ENCODE data around the gene LAMTOR4.

LAMTOR4 gene

DNA sequence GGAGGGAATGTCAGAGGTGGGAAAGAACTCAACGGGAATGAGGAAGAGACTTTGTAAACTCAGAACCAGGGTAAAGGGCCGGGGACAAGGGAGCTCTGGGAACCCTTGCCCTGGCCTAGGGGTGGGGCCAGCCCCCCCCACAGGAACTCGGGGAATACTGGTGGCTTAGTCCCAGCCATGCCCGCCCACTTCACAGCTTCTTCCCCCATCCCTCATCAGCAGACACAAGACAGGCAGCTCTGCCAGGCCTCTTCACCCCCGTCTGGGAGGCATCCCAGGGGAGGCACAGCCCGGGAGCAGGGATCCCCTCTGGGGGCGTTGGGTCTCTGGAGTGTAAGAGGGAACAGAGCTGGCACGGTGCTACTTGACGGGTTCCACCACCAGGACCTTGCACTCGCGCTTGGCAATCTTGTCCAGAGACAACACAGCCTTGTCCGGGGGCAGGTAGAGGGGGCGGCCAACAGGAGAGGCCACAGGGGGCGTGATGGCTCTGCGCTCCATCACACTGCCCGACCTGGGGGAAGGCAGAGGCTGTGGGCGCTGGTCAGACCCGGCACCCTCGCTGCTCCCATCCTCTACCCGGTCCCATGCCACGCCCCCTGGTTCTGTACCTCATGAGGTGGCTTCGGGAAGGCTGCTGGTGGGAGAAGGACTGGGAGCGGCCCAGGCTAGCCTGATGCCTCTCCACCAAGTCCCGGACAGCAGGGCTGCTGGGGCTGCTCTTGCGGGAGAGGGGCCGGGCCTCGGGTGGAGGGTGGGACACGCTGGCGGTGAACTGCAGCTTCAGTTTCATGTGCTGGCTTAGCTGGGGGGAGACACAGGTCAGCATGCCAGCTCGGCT lies 6.2 kb downstream of the LAMTOR4 start:
- no peak for FAIRE-seq

DNA sequence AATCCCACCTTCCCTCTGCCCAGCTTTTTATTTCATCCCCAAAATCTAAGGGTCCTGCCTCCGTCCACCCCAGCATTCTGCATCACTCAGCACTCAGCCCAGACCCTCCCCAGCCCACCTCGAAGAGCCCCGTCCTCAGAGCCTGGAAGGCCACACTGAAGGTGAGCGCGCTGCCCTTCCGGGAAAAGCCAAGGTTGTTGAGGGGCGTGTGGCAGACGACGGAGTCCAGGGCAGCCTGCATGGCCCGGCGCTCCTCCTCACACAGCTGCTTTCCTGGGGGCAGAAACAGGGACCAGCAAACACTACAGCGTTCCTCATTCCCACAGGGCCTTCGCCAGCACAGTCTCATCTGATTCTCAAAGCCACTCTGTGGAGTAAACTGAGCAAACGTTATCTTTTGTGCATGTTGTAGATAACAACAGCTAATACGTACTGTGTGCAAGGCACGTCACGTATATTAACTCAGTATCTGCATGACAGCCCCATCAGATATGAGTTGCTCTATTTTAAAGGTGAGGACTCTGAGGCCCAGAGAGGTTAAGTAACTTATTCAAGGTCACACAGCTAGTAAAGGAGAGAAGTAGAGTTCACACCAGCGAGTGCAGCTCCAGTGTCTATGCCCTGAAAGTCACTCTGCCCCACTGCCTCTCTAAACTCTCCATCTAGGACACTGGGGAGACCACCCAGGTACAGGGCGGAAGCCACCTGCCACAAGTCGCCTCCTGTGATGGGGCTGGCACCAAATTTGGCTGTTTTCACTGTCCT lies 7.0 kb downstream of the LAMTOR4 start:
- no peak for FAIRE-seq

DNA sequence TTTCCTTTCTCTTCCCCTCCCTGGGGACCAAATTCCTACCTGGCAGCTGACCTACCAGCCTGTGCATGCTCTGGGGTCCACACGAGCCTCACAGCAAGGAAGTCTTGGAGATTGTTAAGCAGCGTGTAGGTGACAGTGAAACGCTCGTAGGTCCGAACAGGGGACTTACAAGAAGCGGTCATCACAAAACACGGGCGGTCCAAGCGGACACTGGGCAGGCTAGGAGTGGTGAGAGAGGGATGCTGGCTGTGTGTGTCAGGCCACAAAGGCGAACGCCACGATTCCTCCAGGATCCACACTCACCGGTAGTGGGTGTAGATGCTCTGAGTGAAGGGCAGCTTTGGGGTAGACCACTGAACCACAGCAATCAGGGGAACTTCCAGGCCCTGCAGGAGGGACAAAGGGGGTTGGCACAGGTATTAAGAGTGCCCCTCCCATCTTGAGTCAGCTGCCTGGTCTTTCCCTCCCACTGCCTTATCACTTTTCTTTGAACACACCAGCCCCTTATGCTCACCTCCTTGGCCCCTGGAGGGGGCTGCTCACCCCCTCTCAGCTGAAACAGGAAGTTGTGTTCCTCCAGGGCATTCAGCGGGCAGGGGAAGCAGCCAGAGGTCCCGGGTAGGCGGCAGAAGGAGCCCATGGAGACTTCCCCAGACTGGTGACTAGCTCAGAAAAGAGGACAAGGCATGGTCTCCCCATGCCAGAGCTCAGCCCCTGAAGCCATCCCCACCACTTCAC lies 7.8 kb downstream of the LAMTOR4 start:
- no peak for FAIRE-seq

DNA sequence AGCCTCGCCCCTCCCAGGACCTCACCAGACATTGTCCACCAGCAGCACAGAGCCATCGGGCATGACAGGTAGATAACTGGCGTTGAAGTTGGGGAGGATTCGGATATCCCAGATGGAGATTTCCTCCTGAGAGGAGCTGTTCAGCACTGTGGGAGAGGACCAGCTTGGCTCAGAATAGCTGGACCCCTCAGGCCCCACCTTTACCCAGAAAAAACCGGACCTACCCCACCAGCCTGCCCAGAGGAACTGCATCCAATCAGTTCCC lies 8.3 kb downstream of the LAMTOR4 start:
- FAIRE-seq = no peak

DNA sequence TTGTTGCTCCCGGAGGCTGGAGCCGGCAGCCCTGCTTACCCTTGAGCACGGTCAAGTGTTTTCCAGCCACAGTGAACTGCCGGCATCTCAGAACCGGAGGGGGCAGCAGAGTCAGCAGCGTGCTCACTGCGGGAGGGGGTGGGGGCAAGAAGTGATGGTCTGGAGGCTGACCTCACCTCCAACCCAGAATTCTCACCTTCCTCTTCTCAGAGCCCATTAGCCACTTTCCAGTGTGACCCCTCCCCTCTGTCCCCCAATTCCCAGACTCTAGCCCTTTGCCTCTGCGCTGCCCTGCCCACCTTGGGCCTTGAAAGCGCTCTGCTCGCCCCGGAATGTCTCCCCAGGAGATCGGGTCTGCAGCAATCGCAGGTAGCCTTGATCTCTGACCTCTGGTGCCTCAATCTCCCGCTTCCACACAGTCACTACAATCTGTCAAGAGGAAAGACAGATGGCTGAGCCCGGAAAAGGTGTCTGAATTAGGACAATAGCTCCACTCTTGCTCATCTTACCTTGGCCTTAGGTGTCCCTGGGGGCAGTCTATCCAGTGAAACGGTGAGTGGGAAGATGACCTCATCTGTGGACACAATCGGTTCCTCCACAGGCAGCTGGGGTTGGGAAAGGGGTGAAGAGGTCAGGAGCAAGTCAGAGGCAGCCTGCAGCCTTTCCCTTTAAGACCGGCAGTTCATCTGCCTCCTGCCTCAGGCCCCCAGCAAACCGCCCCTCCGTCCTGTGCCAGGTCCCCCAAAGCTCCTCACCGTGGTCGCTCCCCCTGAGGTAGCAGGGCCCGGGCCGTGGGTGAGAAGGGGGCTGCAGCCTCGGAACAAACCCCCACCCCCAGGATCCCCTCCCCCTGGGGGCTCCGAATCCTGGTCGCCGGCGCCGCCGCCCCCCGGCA lies 8.9 kb downstream of the LAMTOR4 start:
- FAIRE-seq = no peak

DNA sequence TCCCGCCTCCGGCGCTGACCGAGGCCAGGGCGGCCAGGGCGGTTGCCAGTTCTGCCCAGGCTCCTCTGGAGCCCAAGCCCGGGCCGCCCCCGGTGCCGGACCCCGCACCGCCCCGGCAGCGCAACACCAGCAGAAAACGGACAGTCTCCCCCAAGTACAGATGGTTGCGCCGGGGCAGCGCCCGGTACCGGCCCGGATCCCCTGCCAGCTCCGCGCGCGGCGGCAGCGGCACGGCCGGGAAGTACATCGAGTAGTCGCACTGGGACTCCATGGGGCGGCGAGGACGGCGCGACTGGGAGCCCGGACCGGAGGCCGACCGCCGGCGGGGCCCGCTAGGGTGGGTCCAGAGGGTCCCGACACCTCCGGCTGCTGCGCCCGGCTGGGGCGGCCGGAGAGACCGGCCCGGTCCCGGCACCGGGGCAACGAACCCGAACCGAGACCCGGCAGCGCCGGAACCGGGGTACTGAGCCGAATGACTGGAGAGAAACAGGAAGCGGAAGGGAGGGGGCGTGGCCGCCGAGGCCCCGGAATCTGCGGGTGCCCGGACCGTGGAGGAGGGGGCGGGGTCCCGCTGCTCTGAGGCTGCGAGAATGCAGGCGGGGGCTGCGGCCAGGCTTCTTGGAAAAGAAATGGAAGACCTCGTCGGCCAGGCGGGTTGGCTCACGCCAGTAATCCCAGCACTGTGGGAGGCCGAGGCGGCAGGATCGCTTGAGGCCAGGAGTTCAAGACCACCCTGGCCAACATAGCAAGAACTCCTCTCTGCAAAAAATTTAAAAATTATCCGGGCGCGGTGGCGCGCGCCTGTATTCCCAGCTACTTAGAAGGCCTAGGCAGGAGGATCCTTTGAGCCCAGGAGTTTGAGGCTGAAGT lies 9.7 kb downstream of the LAMTOR4 start, which contains the start of gene TRAPPC14:
TRAPPC14 (minus strand) TSS at position 495 of the 870 bp plus-strand sequence; CDS start at position 271, 224 bp downstream.
- no peak for FAIRE-seq

DNA sequence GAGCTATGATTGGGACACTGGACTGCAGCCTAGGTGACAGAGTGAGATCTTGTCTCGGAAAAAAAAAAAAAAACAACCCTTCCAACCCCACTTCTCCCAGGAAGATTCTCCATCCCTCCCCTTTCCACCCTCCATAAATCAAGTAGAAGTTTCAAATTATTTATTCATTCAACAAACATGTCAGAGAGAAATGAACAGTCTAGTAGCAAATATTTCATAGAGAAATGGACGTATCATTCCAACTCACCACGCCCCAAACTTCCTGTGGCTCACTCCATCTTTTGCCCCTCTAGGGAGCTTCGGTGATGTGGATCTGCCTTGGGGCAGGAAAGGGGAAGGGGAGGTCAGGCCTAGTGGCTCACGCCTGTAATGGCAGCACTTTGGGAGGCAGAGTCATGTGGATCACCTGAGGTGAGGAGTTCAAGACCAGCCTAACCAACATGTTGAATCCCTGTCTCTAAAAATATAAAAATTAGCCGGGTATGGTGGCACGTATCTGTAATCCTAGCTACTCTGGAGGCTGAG lies 10.4 kb downstream of the LAMTOR4 start:
- FAIRE-seq = no peak

DNA sequence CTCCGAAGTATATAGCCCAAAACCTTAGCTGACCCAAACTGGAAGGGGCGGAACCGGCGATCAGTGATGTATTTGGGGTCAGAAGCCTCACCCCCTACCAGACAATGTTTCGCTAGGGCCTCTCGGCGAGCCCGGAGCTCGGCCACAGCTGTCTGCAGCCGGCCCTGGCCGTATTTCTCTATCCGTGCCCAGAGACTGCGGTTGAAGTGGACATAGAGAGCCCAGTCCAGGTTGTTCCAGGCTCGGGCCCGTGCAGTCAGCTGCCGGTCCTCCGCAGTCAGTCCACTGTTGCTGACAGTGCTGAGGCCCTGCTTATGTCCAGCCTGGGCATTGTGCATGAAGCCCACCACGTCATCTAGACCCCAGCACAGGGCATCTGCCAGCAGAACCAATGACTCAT lies 11.3 kb downstream of the LAMTOR4 start:
- no peak for FAIRE-seq

DNA sequence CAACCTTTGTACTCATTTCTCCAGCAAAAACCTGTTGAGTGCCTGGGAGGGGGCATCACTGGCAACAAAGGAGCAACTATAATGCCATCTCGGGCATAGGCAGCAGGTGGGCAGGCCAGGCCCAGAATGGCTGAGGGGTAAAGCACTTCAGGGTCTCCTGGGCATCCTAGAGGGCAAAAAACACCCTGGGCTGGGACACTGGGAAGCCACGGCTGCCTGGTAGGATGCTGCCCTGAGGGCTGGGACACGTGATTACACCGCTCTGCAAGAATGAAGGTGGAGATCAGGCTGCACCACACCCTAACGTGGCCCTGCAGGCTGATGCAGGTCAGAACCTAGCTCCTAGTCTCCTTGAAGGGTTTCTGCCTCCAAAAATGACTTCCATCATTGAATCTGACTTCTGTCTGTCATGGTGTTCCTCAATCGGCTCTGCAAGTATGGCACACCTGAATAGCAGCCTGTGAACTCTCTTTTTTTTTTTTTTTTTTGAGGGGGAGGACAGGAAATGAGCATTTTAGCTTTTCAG lies 14.4 kb downstream of the LAMTOR4 start:
- FAIRE-seq = no peak

DNA sequence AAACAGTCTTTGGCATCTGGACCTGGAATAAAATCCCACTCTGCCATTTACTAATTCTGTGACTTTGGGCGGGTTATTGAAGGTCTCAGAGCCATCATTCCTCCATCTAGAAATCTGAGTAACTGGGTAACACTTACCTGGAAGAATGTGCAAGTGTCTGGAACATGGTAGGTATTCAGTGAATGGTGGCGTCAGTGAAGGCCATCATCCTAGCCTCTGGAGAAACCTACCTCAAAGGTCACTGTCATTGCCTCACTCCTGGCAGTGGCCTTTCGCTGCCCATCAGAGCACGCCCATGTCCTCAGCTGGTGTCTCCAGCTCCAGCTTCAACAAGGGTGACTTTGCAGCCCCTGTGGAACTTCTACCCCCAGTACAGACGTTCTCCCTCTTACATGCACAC lies 15.2 kb downstream of the LAMTOR4 start:
- no peak for FAIRE-seq

DNA sequence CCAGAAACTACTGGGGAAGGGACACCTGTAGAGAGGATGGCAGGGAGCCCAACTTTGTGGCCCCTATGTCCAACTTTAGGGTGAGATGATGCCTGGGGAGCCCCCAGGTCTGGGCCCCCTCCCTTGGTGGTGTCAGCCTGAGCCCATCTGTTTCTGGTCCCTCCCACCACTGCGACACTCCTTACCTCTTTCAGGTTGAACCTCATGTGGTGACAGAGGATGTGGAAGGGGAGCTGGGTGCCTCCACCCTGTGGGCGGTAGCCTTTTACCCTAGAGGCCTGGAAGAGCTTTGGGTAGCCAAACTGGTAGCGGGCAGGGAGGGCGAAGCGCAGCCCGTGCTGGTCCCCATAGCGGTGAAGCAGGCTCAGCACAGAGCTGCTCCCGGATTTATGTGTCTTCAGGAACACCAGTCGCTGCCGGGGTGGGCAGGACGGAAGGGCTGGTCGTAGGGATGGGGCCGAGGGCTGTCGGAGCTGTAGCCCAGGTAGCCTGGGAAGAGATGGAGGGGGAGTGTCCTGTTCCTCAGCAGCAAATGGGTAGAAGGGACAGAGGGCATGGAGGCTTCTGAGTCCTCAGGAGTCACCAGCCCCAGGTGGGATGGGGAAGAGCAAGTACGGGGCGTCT lies 17.7 kb downstream of the LAMTOR4 start:
- FAIRE-seq = no peak

DNA sequence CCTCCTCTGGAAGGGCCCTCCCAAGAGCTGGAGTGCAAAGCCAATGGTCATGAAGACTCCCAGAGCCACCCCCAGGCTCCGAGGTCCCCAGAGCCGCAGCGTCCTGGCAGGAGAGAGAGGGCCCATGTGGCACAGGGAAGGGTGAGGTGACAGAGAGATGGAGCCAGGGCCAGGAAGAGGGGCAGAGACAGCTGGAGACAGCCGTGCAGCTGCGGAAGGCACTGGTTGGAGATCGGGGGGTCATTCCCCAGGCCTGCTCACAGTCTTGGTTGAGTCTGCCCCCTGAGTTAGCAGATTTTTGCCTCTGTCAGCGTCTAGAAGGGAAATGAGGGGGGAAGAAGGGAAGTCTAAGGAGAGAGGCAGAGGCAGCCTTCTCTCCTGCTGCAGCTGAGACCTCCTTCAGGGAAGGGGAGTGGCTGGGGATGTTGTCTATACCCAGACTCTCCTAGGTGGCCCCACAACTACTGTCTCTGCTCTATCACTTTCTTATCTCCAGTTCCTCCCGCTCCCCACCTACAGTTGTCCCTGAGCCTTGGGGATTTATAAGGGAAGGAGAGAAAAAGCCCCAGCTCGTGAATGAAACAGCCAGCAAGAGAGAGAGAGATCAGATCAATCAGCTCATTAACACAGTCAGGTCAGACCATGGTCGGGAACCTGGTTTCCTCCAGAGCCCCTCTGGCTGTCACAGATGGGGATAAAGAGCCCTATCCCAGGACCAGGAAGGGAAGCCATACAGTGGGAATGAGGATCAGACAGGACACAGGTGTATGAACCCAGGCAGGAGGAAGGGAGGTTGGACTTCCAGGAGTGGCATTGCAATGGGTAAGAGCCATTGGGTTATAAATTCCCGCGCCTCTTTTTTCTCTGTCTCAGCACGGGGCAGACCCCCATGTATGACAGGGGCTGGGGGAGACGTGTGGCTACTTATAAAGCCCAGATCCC lies 18.5 kb downstream of the LAMTOR4 start:
- no peak for FAIRE-seq

DNA sequence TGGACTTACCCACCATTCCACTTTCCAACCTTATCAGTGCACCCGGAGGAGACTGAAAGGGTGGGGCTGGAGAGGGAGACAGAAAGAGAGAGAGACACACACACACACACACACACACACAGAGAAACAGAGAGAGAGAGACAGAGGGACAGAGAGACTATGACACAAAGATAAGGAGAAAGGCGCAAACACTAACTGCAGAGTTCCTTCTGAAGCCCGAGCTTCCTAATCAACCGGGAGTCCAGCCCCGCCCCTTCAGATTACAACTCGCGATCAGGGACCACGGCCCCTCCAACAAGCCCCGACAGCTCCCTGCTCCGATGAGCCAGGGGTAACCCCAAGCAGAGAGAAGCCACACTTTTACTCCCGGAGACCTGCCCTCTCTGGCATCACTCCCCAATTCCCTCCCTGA lies 19.2 kb downstream of the LAMTOR4 start:
- no peak for FAIRE-seq

DNA sequence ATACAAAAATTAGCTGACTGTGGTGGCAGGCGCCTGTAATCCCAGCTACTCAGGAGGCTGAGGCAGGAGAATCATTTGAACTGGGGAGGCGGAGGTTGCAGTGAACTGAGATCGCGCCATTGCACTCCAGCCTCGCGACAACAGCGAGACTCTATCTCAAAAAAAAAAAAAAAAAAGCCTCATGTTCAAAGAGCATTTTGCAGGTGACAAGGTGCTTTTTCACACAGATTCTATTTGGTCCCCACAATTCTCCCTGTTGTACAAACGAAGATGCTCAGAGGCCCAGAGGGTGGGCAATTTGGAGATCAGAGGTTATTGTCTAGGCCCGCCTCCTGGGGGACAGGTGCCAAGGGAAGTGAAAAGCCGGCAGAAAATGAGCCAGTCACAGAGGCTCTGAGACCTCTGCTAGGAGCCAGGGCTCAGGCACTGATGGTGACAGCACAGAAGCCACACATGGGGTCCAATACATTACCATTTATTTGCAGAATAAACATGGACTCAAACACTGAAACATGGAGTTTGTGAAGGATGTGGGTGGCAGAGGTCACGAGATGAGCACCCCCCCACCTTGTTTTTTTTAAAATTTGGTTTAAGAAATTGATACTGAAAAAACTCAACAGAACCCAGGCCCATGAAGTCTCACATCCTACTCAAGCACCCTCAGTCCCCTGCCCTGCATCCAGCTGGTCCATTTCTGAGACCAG lies 20.6 kb downstream of the LAMTOR4 start:
- FAIRE-seq = no peak

DNA sequence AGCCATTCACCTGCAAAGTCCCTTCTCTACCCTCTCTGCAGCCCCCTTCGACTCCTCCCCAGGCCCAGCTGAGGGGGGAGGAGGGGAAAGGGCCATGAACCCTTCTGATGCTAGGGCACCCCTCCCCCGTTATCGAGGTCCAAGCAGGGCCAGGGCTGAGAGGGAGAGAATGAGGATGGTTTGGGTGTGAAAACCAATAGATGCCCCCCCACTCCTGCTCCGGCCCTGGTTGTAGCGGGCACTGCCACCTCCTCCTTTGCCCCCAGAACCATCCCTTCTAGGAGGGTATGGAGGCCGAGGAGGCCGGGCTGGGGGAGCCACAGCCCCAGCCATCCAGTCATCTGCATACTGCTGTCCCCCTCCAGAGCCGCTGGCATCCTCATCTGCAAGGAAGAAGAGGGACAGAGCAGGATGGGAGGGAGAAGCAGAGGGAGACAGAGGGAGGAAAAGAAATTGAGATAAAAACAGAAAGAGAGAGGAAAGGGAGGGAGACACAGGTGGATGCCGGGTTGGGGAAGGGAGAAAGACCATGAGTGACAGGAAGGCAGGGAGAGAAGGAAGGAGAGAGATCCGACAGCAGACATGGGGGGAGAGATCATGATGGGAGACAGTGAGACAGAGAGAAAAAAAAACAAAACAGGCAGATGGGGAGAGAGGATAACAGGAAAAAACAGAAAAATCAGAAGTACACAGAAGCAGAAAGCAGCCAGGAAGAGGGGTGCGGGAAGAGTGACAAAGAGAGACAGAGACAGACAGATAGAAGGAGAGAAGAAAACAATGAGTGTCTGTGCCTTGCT lies 21.6 kb downstream of the LAMTOR4 start:
- FAIRE-seq = no peak

DNA sequence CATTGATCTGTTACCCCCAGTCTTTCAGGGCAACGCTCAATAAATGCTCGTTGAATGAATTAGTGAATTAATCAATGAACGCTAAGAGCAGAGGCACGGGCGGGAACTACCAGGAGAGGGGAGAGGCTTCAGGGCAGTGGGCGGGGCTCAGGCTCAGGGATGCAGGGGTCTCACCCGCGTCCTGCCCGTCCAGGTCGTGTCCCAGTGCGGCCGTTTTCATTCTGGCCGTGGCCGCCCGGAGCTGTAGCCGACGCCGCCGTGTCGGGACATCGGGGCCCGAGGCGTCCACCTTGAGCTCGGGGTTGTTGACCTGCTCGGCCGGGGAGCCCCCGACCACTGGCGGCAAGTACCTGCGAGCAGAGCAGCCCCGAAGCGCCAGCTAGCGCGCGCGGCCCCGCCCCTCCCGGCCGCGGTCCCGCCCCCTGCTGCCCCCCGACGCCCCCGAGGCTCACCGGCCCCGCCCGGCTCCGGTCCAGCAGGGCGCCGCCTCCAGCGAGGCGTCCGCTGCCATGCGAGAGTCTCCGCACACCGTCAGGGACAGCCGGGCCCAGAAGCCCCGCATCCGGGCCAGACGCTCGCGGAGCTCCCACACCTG lies 22.5 kb downstream of the LAMTOR4 start:
- FAIRE-seq = no peak

DNA sequence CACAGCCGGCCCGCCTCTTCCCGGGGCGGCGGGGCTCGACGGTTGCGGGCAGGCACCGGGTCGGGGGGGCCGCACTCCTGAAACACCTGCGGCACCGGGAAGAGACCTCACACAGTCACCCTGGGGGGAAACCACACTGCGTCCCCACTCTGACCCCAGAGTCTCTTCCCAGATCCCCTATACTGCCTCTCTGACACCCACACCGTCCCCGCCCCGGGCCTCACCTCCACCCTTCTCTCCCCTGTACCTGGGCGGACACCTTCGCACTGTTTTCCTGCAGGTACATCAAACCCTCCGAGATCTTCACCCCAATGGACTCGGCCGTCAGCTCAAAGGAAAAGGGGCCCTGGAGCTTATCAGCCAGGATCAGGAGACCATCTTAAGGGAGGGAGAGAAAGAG lies 23.1 kb downstream of the LAMTOR4 start:
- no peak for FAIRE-seq

Measured in G401.6 (cell line).